ENCODE data around the gene SF3A2. TPM values are rescaled to one million over a fixed set of nuclear protein-coding genes. Genes with fewer than 3 reads are reported as not detected.

SF3A2 gene
- total and polyA plus RNA-seq, 4 donors = 23.8 to 64.9 (median 59.1) TPM

DNA sequence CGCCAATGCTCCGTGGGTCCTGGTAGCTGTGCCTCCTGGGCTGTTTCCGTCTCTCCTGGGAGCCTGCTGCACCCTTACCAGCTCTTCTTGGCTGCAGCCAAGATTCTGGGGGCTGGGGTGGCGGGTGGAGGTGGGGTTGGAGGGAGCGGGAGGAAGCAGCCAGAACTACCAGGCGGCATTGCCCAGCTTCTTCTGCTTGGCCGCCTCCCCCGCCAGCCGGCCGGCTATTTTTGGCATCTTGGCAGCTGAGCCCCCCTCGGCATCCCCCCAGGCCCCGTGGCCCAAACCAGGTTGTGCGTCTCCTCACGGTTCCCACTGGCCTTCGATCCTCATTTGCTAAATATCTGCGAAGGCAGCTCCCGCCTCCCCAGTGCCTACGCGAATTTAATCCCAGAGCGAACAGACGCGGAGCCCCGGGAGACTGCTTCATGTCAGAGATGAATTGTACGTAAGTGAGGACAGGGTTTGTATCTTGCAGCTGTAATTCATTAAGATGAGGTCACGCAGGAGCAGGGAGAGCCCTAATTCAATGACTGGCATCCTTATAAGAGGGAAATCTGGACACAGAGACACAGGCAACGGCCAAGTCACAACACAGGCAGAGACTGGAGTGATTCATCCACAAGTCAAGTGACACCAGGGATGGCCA, 58.2 kb downstream of the SF3A2 start:
- Histone ChIP-seq H3K4me3 (ENCODE audit: low read length in 2 of 2) (peak overlapping the region in 1 of 2 donors; percentile 22), H3K9me3 (ENCODE audit: control insufficient read depth, low read length) (no peaks in the 10 kb centered on the region), H3K4me1 (ENCODE audit: control insufficient read depth in 1 of 2, insufficient read depth in 2 of 2, low read length in 2 of 2) (no peaks in the 10 kb centered on the region), H3K36me3 (ENCODE audit: control insufficient read depth in 1 of 2, insufficient read depth in 2 of 2, low read length in 1 of 2) (no peaks in the 10 kb centered on the region), H3K27ac (ENCODE audit: low read depth in 1 of 2, low read length in 2 of 2) (no peak overlapping the region), H3K27me3 (ENCODE audit: control insufficient read depth in 1 of 2, insufficient read depth in 2 of 2, low read length in 1 of 2) (no peaks in the 10 kb centered on the region)
- WGBS, 2 donors = 1 to 4% methylated on average over 26 of the region's 26 CpGs
- intact Hi-C loops (cut with DNase I) = no loop called here
- DNase-seq = peak; percentile 54 to 78
- ATAC-seq (ENCODE audit: low FRiP score) = peak; percentile 44

DNA sequence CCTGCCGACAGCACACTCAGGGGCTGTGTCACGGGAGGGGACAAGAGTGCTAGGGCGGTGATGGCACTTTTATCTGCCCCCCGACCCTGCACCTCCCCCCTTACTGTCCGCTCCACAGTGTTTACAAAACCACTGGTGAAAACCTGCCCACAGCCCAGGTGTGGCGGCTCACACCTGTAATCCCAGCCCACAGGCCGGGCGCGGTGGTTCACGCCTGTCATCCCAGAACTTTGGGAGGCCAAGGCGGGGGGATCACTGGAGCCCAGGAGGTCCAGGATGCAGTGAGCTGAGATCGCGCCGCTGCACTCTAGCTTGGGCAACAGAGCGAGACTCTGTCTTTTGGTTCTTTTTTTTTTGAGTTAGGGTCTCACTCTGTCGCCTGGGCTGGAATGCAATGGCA, 59.5 kb downstream of the SF3A2 start:
- ATAC-seq (ENCODE audit: low FRiP score) (no peak), DNase-seq (peak in 1 of 2 donors; percentile 42)

More for the DNA sequence above, 59.5 kb downstream of the SF3A2 start:
- Histone ChIP-seq H3K27ac (ENCODE audit: low read depth in 1 of 2, low read length in 2 of 2) (no peak overlapping the region), H3K27me3 (ENCODE audit: control insufficient read depth in 1 of 2, insufficient read depth in 2 of 2, low read length in 1 of 2) (no peaks in the 10 kb centered on the region), H3K4me1 (ENCODE audit: control insufficient read depth in 1 of 2, insufficient read depth in 2 of 2, low read length in 2 of 2) (no peaks in the 10 kb centered on the region), H3K4me3 (ENCODE audit: low read length in 2 of 2) (no peak overlapping the region), H3K9me3 (ENCODE audit: control insufficient read depth, low read length) (no peaks in the 10 kb centered on the region), H3K36me3 (ENCODE audit: control insufficient read depth in 1 of 2, insufficient read depth in 2 of 2, low read length in 1 of 2) (no peaks in the 10 kb centered on the region)
- intact Hi-C loops (cut with DNase I) = no loop called here
- WGBS, 2 donors = 93 to 95% methylated on average over 16 of the region's 16 CpGs

Small RNAs within 50 kb of the gene (microRNA-seq; reads per million reads assigned to microRNA genes)
- 1.2 to 2.0 reads per million in 2 donors for gene MIR1227
- gene MIR4321 = 0 reads per million in 2 donors

Other genes with a start within 250 kb of the SF3A2 start
- 10 to 100 TPM; 46.2 to 62.7 TPM for gene BTBD2, start 221.1 kb upstream of the SF3A2 start, total RNA-seq
- gene BTBD2, start 221.1 kb upstream of the SF3A2 start, polyA plus RNA-seq = 10 to 100 TPM; 27.5 to 56.7 TPM
- 100 to 1,000 TPM in 1 of 2 donors, 10 to 100 TPM in 1; 93.0 to 103 TPM for gene MKNK2, start 185.6 kb upstream of the SF3A2 start, total RNA-seq
- 10 to 100 TPM; 49.3 to 68.1 TPM for gene MKNK2, start 185.6 kb upstream of the SF3A2 start, polyA plus RNA-seq
- 10 to 100 TPM; 41.1 to 43.6 TPM for gene MOB3A, start 140.5 kb upstream of the SF3A2 start, total RNA-seq
- 10 to 100 TPM; 12.5 to 15.5 TPM for gene MOB3A, start 140.5 kb upstream of the SF3A2 start, polyA plus RNA-seq
- 1 to 10 TPM; 1.6 to 3.6 TPM for gene IZUMO4, start 139.9 kb upstream of the SF3A2 start, total RNA-seq
- gene IZUMO4, start 139.9 kb upstream of the SF3A2 start, polyA plus RNA-seq = 10 to 100 TPM in 1 of 2 donors, 1 to 10 TPM in 1; 5.5 to 25.2 TPM
- 10 to 100 TPM; 74.8 to 84.3 TPM for gene AP3D1, start 85.3 kb upstream of the SF3A2 start, total RNA-seq
- gene AP3D1, start 85.3 kb upstream of the SF3A2 start, polyA plus RNA-seq = 10 to 100 TPM; 31.7 to 61.9 TPM
- 10 to 100 TPM; 22.6 to 24.8 TPM for gene DOT1L, start 72.9 kb upstream of the SF3A2 start, total RNA-seq
- gene DOT1L, start 72.9 kb upstream of the SF3A2 start, polyA plus RNA-seq = 1 to 10 TPM; 4.4 to 4.9 TPM
- gene PLEKHJ1, start 495 bp upstream of the SF3A2 start, total RNA-seq = 10 to 100 TPM; 24.9 to 37.7 TPM
- 10 to 100 TPM; 50.9 to 56.2 TPM for gene PLEKHJ1, start 495 bp upstream of the SF3A2 start, polyA plus RNA-seq
- 1 to 10 TPM; 1.5 to 1.8 TPM for gene AMH, start 12.5 kb downstream of the SF3A2 start, total RNA-seq
- 1 to 10 TPM; 1.7 to 3.1 TPM for gene AMH, start 12.5 kb downstream of the SF3A2 start, polyA plus RNA-seq
- gene JSRP1, start 19.6 kb downstream of the SF3A2 start, total RNA-seq = under 1 TPM in 1 of 2 donors, not detected in 1; 0.42 TPM
- under 1 TPM in 1 of 2 donors, not detected in 1; 0.38 TPM for gene JSRP1, start 19.6 kb downstream of the SF3A2 start, polyA plus RNA-seq
- gene PEAK3, start 45.4 kb downstream of the SF3A2 start, total RNA-seq = 1 to 10 TPM in 1 of 2 donors, under 1 TPM in 1; 0.93 to 1.5 TPM
- gene PEAK3, start 45.4 kb downstream of the SF3A2 start, polyA plus RNA-seq = under 1 TPM in 1 of 2 donors, not detected in 1; 0.88 TPM
- not detected for gene LINGO3, start 71.3 kb downstream of the SF3A2 start, total RNA-seq
- under 1 TPM in 1 of 2 donors, not detected in 1; 0.08 TPM for gene LINGO3, start 71.3 kb downstream of the SF3A2 start, polyA plus RNA-seq
- 10 to 100 TPM; 43.7 to 45.8 TPM for gene LSM7, start 91.8 kb downstream of the SF3A2 start, total RNA-seq
- 100 to 1,000 TPM; 133 to 155 TPM for gene LSM7, start 91.8 kb downstream of the SF3A2 start, polyA plus RNA-seq
- gene SPPL2B, start 91.9 kb downstream of the SF3A2 start, total RNA-seq = 10 to 100 TPM; 29.3 to 49.1 TPM
- 10 to 100 TPM; 13.3 to 78.1 TPM for gene SPPL2B, start 91.9 kb downstream of the SF3A2 start, polyA plus RNA-seq
- under 1 TPM; 0.23 to 0.27 TPM for gene TMPRSS9, start 123.4 kb downstream of the SF3A2 start, total RNA-seq
- not detected for gene TMPRSS9, start 123.4 kb downstream of the SF3A2 start, polyA plus RNA-seq
- 10 to 100 TPM; 27.8 to 32.7 TPM for gene TIMM13, start 190.8 kb downstream of the SF3A2 start, total RNA-seq
- gene TIMM13, start 190.8 kb downstream of the SF3A2 start, polyA plus RNA-seq = 10 to 100 TPM; 41.7 to 41.9 TPM
- 10 to 100 TPM; 18.0 to 19.7 TPM for gene LMNB2, start 220.1 kb downstream of the SF3A2 start, total RNA-seq
- gene LMNB2, start 220.1 kb downstream of the SF3A2 start, polyA plus RNA-seq = 1 to 10 TPM; 7.1 to 7.4 TPM
- 100 to 1,000 TPM in 1 of 2 donors, 10 to 100 TPM in 1; 99.5 to 185 TPM for gene GADD45B, start 239.3 kb downstream of the SF3A2 start, total RNA-seq
- 100 to 1,000 TPM; 127 to 262 TPM for gene GADD45B, start 239.3 kb downstream of the SF3A2 start, polyA plus RNA-seq

Measured in aorta (tissue), 5 donors.